BLaER1 (cell line): ENCODE results near the gene PAM.

ENCODE experiments used
- H3K27ac ChIP-seq: shearing (Covaris generic); formaldehyde crosslinking; 2 replicates; pipeline ENCODE4 v1.8.1; 2022
- H3K27me3 ChIP-seq: shearing (Covaris generic); formaldehyde crosslinking; 2 replicates; pipeline ENCODE4 v1.8.1; 2022
- H3K36me3 ChIP-seq: shearing (Covaris generic); formaldehyde crosslinking; 2 replicates; pipeline ENCODE4 v1.8.1; 2022
- H3K4me1 ChIP-seq: shearing (Covaris generic); formaldehyde crosslinking; 2 replicates; pipeline ENCODE4 v1.8.1; 2022
- H3K4me2 ChIP-seq: shearing (Covaris generic); formaldehyde crosslinking; 2 replicates; pipeline ENCODE4 v1.8.1; 2022
- H3K4me3 ChIP-seq: shearing (Covaris generic); formaldehyde crosslinking; 2 replicates; pipeline ENCODE4 v1.8.1; 2022
- H3K9ac ChIP-seq: shearing (Covaris generic); formaldehyde crosslinking; 2 replicates; pipeline ENCODE4 v1.8.1; 2022
- H3K9me3 ChIP-seq: shearing (Covaris generic); formaldehyde crosslinking; 2 replicates; pipeline ENCODE4 v1.8.1; 2022
- H4K20me1 ChIP-seq: shearing (Covaris generic); formaldehyde crosslinking; 2 replicates; pipeline ENCODE4 v1.8.1; 2022
- Cebpa-rat ChIP-seq: shearing (Covaris generic); IDR thresholded peaks from 2 replicates; pipeline ENCODE4 v1.8.1; 2022

Gene PAM

GRCh38 chr5:102802708-102803458 lies 47.8 kb downstream of the PAM start:
- no peaks in the 10 kb centered on the region for H3K27me3 ChIP-seq
- peak overlapping the region; percentile 10; the same call in 1 of the 2 replicates for H3K4me2 ChIP-seq
- H3K9me3 ChIP-seq, result no peaks in the 10 kb centered on the region
- H3K27ac ChIP-seq, result no peak overlapping the region
- peaks cover 38% of the 10 kb centered on the region for H3K4me1 ChIP-seq
- peaks cover 5% of the 10 kb centered on the region; the same call in 1 of the 2 replicates for H3K36me3 ChIP-seq
- H3K9ac ChIP-seq, result no peak overlapping the region
- peaks cover 13% of the 10 kb centered on the region for H4K20me1 ChIP-seq
- H3K4me3 ChIP-seq, result no peak overlapping the region
- no peak for TF ChIP-seq Cebpa-rat

- Histone ChIP-seq H3K9ac (no peak overlapping the region), H3K36me3 (peaks cover 12% of the 10 kb centered on the region; the same call in 1 of the 2 replicates), H3K9me3 (no peaks in the 10 kb centered on the region), H4K20me1 (peaks cover 23% of the 10 kb centered on the region), H3K27ac (no peak overlapping the region), H3K4me3 (no peak overlapping the region), H3K4me2 (no peak overlapping the region), H3K27me3 (no peaks in the 10 kb centered on the region), H3K4me1 (0 out of 2 replicates have a peak, but pooled peaks cover 3% of the 10 kb centered on the region)
- no peak for TF ChIP-seq Cebpa-rat
Observed at GRCh38 chr5:102807878-102808502, 52.9 kb downstream of the PAM start.

GRCh38 chr5:102809033-102809432 lies 53.9 kb downstream of the PAM start:
- Histone ChIP-seq H3K9ac (no peak overlapping the region), H3K4me3 (no peak overlapping the region), H3K27ac (no peak overlapping the region), H3K36me3 (peaks cover 12% of the 10 kb centered on the region; the same call in 1 of the 2 replicates), H4K20me1 (peaks cover 27% of the 10 kb centered on the region), H3K4me1 (no peaks in the 10 kb centered on the region; the same call in 1 of the 2 replicates), H3K9me3 (no peaks in the 10 kb centered on the region), H3K4me2 (no peak overlapping the region), H3K27me3 (no peaks in the 10 kb centered on the region)
- no peak for TF ChIP-seq Cebpa-rat

- Histone ChIP-seq H3K36me3 (0 out of 2 replicates have a peak, but pooled peaks cover 7% of the 10 kb centered on the region), H4K20me1 (peaks cover 26% of the 10 kb centered on the region; the same call in 1 of the 2 replicates), H3K9me3 (no peaks in the 10 kb centered on the region), H3K27ac (no peak overlapping the region), H3K4me2 (no peak overlapping the region), H3K27me3 (no peaks in the 10 kb centered on the region), H3K4me3 (no peak overlapping the region), H3K4me1 (peaks cover 13% of the 10 kb centered on the region), H3K9ac (no peak overlapping the region)
- TF ChIP-seq Cebpa-rat, result no peak
Observed at GRCh38 chr5:102811972-102812371, 56.9 kb downstream of the PAM start.

- H4K20me1 ChIP-seq, result peaks cover 19% of the 10 kb centered on the region; the same call in 1 of the 2 replicates
- peaks cover 13% of the 10 kb centered on the region for H3K4me1 ChIP-seq
- no peak overlapping the region for H3K27ac ChIP-seq
- no peaks in the 10 kb centered on the region for H3K27me3 ChIP-seq
- no peaks in the 10 kb centered on the region for H3K9me3 ChIP-seq
- no peak for TF ChIP-seq Cebpa-rat
- no peak overlapping the region for H3K4me2 ChIP-seq
- 0 out of 2 replicates have a peak, but pooled peaks cover 7% of the 10 kb centered on the region for H3K36me3 ChIP-seq
- H3K9ac ChIP-seq, result no peak overlapping the region
- H3K4me3 ChIP-seq, result no peak overlapping the region
Observed at GRCh38 chr5:102813740-102814139, 58.6 kb downstream of the PAM start.

- 0 out of 2 replicates have a peak, but pooled peaks cover 7% of the 10 kb centered on the region for H3K36me3 ChIP-seq
- no peak overlapping the region for H3K4me3 ChIP-seq
- peaks cover 13% of the 10 kb centered on the region; the same call in 1 of the 2 replicates for H4K20me1 ChIP-seq
- 0 out of 2 replicates have a peak overlapping the region, but pooled peaks have one; percentile 5 for H3K27ac ChIP-seq
- peaks cover 13% of the 10 kb centered on the region for H3K4me1 ChIP-seq
- no peak for TF ChIP-seq Cebpa-rat
- no peaks in the 10 kb centered on the region for H3K27me3 ChIP-seq
- H3K9me3 ChIP-seq, result no peaks in the 10 kb centered on the region
- H3K4me2 ChIP-seq, result peak overlapping the region; percentile 50
- H3K9ac ChIP-seq, result no peak overlapping the region
Observed at GRCh38 chr5:102815084-102815483, 60.0 kb downstream of the PAM start.

- no peaks in the 10 kb centered on the region for H3K9me3 ChIP-seq
- peaks cover 13% of the 10 kb centered on the region; the same call in 1 of the 2 replicates for H4K20me1 ChIP-seq
- 0 out of 2 replicates have a peak, but pooled peaks cover 7% of the 10 kb centered on the region for H3K36me3 ChIP-seq
- no peak for TF ChIP-seq Cebpa-rat
- H3K27me3 ChIP-seq, result no peaks in the 10 kb centered on the region
- no peak overlapping the region for H3K4me3 ChIP-seq
- H3K4me1 ChIP-seq, result peaks cover 13% of the 10 kb centered on the region
- 0 out of 2 replicates have a peak overlapping the region, but pooled peaks have one; percentile 5 for H3K27ac ChIP-seq
- no peak overlapping the region for H3K9ac ChIP-seq
- peak overlapping the region; percentile 50 for H3K4me2 ChIP-seq
Observed at GRCh38 chr5:102815540-102816332, 60.6 kb downstream of the PAM start.

GRCh38 chr5:102818345-102818744 lies 63.2 kb downstream of the PAM start:
- Histone ChIP-seq H3K4me2 (no peak overlapping the region), H3K27me3 (no peaks in the 10 kb centered on the region), H3K9me3 (no peaks in the 10 kb centered on the region), H4K20me1 (peaks cover 19% of the 10 kb centered on the region), H3K36me3 (no peaks in the 10 kb centered on the region), H3K27ac (no peak overlapping the region), H3K4me1 (peaks cover 13% of the 10 kb centered on the region), H3K9ac (no peak overlapping the region), H3K4me3 (no peak overlapping the region)
- no peak for TF ChIP-seq Cebpa-rat

- Histone ChIP-seq H4K20me1 (peaks cover 16% of the 10 kb centered on the region), H3K4me3 (no peak overlapping the region), H3K27me3 (no peaks in the 10 kb centered on the region), H3K9ac (no peak overlapping the region), H3K36me3 (no peaks in the 10 kb centered on the region), H3K9me3 (no peaks in the 10 kb centered on the region), H3K4me1 (peaks cover 13% of the 10 kb centered on the region), H3K4me2 (no peak overlapping the region), H3K27ac (no peak overlapping the region)
- no peak for TF ChIP-seq Cebpa-rat
Observed at GRCh38 chr5:102818934-102819333, 63.8 kb downstream of the PAM start.
